ENCODE measurements around the gene BEGAIN. TPM values are rescaled to one million over a fixed set of nuclear protein-coding genes. Genes with fewer than 3 reads are reported as not detected.

The BEGAIN gene
- polyA plus RNA-seq, 3 donors, result 2.3 to 3.0 (median 2.6) TPM

DNA sequence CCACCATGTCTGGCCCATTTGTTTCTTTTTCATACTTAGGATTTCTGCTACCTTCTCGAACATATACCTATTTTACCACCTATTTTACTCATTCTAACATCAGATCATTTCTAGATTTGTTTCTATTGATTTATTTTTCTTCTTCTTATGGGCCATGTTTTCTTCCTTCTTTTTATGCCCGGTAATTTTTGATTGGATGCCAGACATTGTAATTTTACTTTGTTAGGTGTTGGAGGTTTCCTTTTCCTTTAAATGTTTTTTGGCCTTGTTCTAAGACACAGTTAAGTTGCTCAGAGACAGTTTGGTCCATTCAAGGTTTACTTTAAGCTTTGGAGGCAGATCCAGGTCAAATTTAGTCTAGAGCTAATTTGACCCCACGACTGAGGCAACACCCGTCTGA is 14.7 kb upstream of the BEGAIN start:
- no peak for DNase-seq

DNA sequence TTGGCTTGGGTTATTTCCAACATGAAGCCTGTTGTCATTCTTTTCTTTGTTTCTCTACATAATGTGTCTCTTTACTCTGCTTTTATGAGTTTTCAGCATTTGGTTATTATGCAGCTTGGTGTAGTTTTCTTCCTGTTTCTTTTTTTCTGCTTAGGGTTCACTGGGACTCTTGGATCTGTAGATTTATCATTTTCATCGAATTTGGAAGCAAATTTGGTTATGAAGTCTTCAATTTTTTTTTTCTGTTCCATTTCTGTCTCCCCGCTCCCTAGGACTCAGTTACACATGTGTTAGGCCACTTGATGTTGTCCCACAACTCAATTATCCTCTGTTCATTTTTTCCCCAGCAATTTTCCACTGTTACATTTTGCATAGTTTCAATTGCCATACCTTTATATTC is 13.8 kb upstream of the BEGAIN start:
- no peak for DNase-seq

- DNase-seq, result no peak
These were observed 12.8 kb upstream of the BEGAIN start for GRCh38 chr14:100599981-100600380.

- no peak for DNase-seq
These were observed 7.4 kb upstream of the BEGAIN start for GRCh38 chr14:100594625-100594951.

GRCh38 chr14:100593751-100594624 is 6.8 kb upstream of the BEGAIN start:
- DNase-seq, result no peak

- no peak for DNase-seq
These were observed 5.8 kb upstream of the BEGAIN start for GRCh38 chr14:100592972-100593371.

DNA sequence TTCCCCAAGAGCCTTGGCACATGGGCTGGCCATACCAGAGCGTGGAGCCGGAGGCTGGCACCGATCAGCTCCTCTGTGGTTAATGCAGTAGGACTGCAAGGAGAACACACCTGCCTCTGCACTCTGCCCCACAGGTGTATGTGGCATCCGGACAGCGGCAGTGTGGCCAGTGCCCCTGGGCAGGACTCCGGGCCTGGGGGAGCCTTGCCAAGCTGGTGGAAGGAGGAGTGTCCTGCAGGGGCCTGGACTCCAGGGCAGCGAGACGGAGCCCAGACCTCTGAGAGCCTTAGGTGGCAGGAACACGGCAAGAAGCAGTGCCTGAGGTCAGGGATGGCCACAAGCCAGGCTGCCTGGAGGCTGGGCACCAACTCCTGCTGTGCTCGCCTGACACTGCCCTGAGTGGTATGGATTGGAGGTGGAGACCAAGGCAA is 5.3 kb upstream of the BEGAIN start:
- DNase-seq, result no peak

- DNase-seq, result no peak
These were observed 4.5 kb upstream of the BEGAIN start for GRCh38 chr14:100591453-100592371.

DNA sequence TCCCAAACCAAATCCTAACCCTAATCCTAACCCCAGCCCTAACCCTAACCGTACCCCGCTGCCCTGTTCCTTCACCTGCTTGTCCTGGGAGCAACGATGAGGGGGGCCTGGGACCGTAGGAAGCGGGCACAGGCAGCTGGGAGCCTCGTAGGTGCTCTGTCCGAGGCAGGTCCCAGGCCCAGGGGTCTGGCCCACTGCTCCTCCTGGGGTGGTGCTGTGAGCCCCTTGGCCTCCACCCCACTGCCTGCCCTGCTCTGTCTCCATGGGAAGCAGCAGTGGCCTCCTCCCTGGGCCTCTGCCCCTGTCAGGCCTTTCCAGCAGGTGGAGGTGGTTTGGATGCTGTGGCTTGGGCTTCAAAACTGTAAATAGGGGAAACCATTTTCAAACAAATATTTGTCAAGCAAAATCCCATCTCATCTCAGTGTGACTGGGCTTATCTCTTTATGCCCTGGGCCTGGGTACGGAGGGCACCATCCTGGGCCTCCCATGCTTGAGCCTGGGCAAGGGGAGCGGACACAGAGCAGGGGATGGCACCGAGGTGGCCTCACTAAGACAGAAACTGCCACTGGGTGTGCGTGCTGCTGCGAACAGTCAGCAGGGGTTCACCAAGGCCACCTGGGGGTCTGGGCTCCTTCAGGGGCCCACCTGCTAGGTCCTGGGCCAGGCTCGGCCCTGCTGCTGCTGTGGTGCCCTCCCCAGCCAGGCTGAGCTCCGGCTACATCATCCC is 3.7 kb upstream of the BEGAIN start:
- DNase-seq, result no peak

DNA sequence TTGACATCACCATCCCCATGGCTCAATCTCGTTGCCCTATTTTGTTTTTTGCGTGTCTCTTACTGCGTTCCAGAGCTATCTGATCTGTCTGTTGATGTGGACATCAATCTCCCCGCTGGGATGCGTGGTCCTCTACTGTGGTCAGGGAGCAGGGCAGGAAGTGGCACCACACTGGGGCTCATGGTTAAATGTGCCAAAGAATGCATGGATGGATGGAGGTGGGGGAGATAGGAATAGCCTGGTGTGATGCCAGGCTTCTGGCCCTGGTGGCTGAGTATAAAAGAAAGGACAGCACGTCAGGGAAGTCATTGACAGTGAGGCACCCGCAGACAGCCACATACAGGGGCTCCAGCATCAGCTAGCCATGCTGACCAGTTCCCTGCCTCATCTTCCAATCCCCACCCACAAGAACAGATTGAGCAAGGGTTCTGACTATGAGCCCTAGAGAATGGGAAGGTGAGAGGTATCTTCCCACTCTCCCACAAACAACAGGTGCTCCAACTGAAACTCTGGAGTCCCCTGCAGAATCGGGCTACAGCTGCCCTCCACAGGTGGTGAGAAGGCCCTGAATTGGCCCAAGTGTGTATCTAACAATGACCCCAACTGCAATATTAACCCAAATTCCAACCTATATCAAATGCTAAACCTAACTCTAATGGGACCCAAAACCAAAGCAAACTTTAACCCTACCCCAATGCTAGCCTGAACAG is 2.7 kb upstream of the BEGAIN start:
- DNase-seq, result no peak

DNA sequence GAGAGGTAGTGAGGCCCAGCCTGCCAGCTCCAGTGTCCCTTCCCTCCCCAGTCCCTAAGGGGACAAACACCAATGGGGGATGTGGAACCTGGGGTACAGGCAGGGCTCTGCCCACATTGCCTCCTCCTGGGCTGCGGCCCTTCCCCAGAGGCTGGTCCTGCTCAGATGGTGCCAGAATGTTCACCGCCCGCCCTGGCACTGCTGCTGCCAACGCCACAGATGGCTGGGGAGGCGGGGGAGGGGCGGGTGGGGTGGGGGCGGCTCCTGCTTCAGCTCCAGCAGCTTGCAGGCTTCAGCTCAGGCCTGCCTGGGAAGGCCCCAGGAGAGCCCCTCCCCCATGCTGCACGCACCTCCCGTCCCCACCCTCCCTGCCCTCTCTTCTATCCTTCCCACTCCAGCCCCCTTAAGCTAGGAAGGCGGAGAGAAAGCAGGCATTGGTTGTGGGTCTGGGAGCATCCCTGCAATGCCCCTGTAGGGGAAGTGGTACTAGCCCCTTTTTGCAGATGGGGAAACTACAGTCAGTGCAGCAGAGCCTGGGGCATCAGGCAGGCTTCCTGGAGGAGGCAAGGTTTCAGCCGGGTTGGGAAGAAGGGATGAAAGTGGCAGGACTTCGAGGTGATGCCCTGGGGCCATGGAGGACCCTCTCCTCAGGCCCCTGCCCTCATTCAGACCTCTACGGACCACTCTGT is 2.0 kb upstream of the BEGAIN start:
- no peak for DNase-seq

GRCh38 chr14:100588671-100589070 is 1.5 kb upstream of the BEGAIN start:
- no peak for DNase-seq

- no peak for DNase-seq
These were observed 670 bp upstream of the BEGAIN start for GRCh38 chr14:100587763-100588411.

DNA sequence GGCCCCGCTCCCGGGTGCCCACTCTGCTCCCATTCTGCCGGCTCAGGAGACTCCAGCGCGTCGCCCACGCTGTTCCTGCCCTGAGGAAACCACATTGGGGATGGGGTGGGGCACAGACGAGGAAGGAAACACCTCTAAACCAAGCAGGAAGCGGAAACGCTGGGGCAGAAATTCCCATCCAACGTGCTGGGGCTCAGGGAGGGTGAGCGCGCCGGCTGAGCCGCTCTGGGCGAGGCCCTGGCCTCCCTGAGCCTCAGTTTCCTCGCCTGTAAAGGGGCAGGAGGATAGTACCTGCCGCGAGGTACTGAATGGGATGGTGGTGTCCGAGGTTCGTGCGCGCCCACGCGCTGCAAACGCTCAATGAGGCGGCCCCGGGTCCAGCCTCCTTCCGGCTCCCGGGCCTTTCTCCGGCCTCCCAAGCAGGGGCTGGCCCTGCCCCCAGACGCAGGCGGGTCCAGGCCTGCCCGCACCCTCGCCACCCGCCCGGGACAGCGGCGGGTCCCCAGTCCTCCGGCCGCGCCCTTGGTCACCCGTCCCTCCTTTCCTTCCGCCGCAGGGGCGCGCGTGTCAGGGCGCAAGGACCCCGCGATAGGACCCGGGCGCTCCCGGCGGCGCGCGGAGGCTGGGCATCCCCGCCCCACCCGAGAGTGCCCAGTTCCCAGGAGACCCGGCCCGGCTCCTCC is 673 bp downstream of the BEGAIN start:
- DNase-seq, result no peak

DNA sequence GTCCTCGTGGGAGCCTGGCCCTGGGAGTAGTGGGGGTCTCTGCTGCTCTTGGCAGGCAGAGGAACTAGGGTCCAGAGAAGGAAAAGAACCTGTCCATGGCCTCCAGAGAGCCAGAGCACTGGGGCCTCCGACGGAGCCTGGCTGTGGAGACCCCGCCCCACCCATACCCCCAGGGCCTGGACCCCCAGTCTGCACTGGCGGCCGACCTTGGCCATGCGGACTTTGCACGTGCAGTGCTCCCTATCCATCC is 1.1 kb downstream of the BEGAIN start:
- DNase-seq, result no peak

DNA sequence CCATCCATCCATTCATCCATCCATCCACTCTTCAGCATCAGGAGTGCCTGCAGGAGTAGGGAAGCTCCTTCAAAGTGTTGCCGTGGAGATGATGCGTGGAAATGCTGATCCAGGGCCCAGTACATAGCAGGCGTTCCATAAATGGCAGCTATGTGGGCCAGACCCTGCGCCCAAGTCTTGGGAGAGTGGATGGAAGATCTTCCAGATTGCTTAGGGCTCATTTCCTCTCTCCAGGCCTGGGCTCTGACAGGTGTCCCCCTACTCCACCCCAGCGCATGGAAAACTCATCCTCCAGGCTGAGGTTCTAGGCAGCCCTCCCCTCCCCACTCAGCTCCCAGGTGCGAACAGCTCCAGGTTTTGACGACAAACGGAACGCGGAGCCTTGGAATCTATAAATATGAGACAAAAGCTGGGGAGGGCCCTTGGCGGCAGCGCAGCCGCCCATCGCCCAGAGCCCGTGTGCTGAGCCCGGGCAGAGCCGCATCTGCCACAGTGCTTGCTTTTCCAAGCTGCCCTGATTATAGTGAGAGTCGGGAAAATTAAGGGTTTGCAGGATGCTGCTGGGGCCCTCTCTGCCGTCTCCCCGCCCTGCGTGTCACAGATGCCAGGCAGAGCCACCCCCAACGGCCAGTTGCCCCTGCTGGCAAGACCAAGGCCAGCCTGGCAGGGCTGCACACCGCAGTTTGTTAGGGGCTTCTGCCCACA is 1.6 kb downstream of the BEGAIN start:
- no peak for DNase-seq

DNA sequence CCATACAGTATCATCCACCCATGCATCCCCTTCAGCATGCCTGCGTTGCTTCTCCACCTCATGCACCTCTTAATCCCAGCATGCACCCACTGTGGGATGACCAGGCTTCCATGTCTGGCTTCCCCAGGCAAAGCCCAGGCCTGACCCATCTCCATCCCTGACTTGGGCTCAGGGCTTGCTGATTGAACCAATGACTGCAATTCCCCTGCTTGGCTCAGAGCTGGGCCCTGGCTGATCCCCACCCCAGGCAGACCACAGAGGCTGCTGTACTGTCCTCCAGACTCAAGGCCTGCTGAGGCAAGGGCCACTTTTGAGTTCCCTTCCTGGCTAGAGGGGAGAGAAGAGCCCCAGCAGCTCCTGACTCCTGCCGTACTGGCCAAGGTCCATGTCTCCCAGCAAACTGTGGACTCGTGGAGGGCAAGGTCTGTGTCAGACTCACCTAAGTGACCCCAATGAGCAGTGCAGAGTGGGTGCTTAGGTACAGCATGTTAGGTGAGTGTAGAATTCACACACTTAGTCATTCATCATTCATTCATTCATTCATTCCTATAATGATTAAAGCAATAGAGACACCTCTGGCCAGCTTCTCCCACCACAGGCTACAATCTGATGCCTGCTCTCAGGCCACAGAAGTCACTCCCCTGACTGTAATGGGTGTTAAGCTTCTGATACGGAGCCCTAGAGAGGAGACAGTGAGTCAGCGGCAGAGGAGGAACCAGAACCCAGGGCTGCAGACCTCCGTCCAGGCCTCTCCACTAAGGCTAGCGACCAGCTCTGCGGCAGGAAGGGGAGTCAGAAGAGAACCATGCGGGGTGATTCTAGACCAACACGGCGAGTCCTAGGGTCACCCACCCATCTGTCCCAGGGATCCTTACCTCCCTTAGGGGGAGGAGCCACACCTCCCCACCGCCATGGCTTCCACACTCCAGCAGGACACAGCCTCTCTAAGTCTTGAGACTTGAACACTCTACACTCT is 2.9 kb downstream of the BEGAIN start:
- no peak for DNase-seq

DNA sequence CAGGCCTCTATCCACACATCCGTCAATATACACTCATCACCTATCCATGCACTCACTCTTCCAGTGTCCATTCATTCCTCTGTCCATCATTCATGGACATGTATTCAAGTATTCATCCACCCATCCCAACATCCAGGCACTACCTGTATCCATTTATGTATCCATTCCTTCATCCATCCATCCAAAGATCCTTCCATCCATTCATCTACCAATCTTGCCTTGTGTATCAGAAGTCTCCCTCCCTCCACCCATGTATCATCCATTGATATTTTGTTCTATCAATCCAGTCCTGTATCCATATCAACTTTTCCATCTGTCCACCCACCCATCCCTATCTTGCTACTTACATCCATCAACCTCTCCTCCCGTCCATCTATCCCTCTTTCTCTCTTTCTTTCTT is 4.0 kb downstream of the BEGAIN start:
- no peak for DNase-seq

All from renal pelvis (tissue), 4 donors.